ENCODE data around the gene TYRO3.
"Not testable (repeated sequence)": the region's sequence is repeated elsewhere in the genome, so short reads cannot be mapped to it uniquely, and the experiment has no call there.

The TYRO3 gene

GRCh38 chr15:41574158-41574557 lies 15.1 kb downstream of the TYRO3 start:
- DNase-seq (ENCODE audit: low spot score), result no peak

GRCh38 chr15:41575282-41575681 lies 16.3 kb downstream of the TYRO3 start:
- no peak for DNase-seq (ENCODE audit: low spot score)

GRCh38 chr15:41577863-41578735 lies 19.1 kb downstream of the TYRO3 start:
- no peak for DNase-seq (ENCODE audit: low spot score)

- no peak for DNase-seq (ENCODE audit: low spot score)
Measured at GRCh38 chr15:41578736-41579383, 19.8 kb downstream of the TYRO3 start.

- DNase-seq (ENCODE audit: low spot score), result no peak
Measured at GRCh38 chr15:41581110-41581509, 22.1 kb downstream of the TYRO3 start.

- no peak for DNase-seq (ENCODE audit: low spot score)
Measured at GRCh38 chr15:41583795-41584194, 24.8 kb downstream of the TYRO3 start.

GRCh38 chr15:41584636-41585126 lies 25.7 kb downstream of the TYRO3 start:
- DNase-seq (ENCODE audit: low spot score), result no peak

GRCh38 chr15:41585127-41586047 lies 26.4 kb downstream of the TYRO3 start:
- DNase-seq (ENCODE audit: low spot score), result no peak

GRCh38 chr15:41586531-41587282 lies 27.7 kb downstream of the TYRO3 start:
- not testable (repeated sequence) for DNase-seq (ENCODE audit: low spot score)

- DNase-seq (ENCODE audit: low spot score), result not testable (repeated sequence)
Measured at GRCh38 chr15:41589018-41589417, 30.0 kb downstream of the TYRO3 start.

GRCh38 chr15:41589571-41589970 lies 30.6 kb downstream of the TYRO3 start:
- DNase-seq (ENCODE audit: low spot score), result not testable (repeated sequence)

GRCh38 chr15:41591217-41591616 lies 32.2 kb downstream of the TYRO3 start:
- DNase-seq (ENCODE audit: low spot score), result not testable (repeated sequence)

- DNase-seq (ENCODE audit: low spot score), result not testable (repeated sequence)
Measured at GRCh38 chr15:41592718-41593117, 33.7 kb downstream of the TYRO3 start.

- DNase-seq (ENCODE audit: low spot score), result no peak
Measured at GRCh38 chr15:41594801-41595746, 36.1 kb downstream of the TYRO3 start.

GRCh38 chr15:41596972-41597371 lies 38.0 kb downstream of the TYRO3 start:
- no peak for DNase-seq (ENCODE audit: low spot score)

- no peak for DNase-seq (ENCODE audit: low spot score)
Measured at GRCh38 chr15:41597787-41598186, 38.8 kb downstream of the TYRO3 start.

GRCh38 chr15:41599061-41599460 lies 40.0 kb downstream of the TYRO3 start:
- DNase-seq (ENCODE audit: low spot score), result no peak

GRCh38 chr15:41603411-41603935 lies 44.5 kb downstream of the TYRO3 start:
- DNase-seq (ENCODE audit: low spot score), result no peak

- peak; percentile 22 for DNase-seq (ENCODE audit: low spot score)
Measured at GRCh38 chr15:41603941-41604911, 45.2 kb downstream of the TYRO3 start.
